IMR-90 (cell line): ENCODE data around the gene EML4. TPM values are rescaled to one million over a fixed set of nuclear protein-coding genes. Genes with fewer than 3 reads are reported as not detected.

Source experiments
- ATAC-seq: fragments of 200-7000 bp; cut with Tn5 transposase; 2 replicates; pipeline ENCODE4 v1.9.1; 2020; ENCODE audit warnings: low read depth, mild to moderate bottlenecking, moderate library complexity
- BruUV-seq: library from RNA; stranded (reverse); fragments of 400-500 nt; replicated peaks from 2 replicates; lab custom pipeline; 2021; lab: Mats Ljungman, UMichigan
- CTCF ChIA-PET: fragments of 300-600 bp; formaldehyde crosslinking; extraction: SDS; loops from one replicate; lab custom pipeline; 2021; ENCODE audit warnings: antibody characterized with exemption; lab: Yijun Ruan, JAX
- POLR2A ChIA-PET: fragments of 300-600 bp; sonication (Branson Sonifier 250); formaldehyde crosslinking; loops from one replicate; lab custom pipeline; 2022; ENCODE audit warnings: antibody characterized with exemption; ENCODE audit not compliant: unreplicated experiment; lab: Charles Lee
- DNase-seq: peaks from one replicate; pipeline ENCODE4 v3.0.0; 2013
- H2AFZ ChIP-seq: replicated peaks from 2 replicates; pipeline ENCODE3; 2013; ENCODE audit warnings: low read length, mild to moderate bottlenecking; ENCODE audit not compliant: poor library complexity
- H2AK5ac ChIP-seq: 2 replicates; pipeline ENCODE4 v1.6.1; 2013; ENCODE audit warnings: low read depth, low read length, inconsistent platforms
- H2AK9ac ChIP-seq: replicated peaks from 2 replicates; pipeline ENCODE3; 2013; ENCODE audit warnings: mild to moderate bottlenecking, low read depth, low read length, moderate library complexity; ENCODE audit not compliant: poor library complexity
- H2BK120ac ChIP-seq: 2 replicates; pipeline ENCODE4 v1.6.1; 2013; ENCODE audit warnings: low read depth, low read length, inconsistent platforms
- H2BK15ac ChIP-seq: 3 replicates; pipeline ENCODE4 v1.6.1; 2013; ENCODE audit warnings: low read depth, low read length, inconsistent platforms
- H2BK20ac ChIP-seq: 2 replicates; pipeline ENCODE4 v1.6.1; 2013; ENCODE audit warnings: low read depth, mild to moderate bottlenecking, inconsistent platforms, low read length, moderate library complexity
- H2BK5ac ChIP-seq: 2 replicates; pipeline ENCODE4 v1.6.1; 2013; ENCODE audit warnings: mild to moderate bottlenecking, low read depth, low read length, inconsistent platforms; ENCODE audit not compliant: poor library complexity, severe bottlenecking
- H3K14ac ChIP-seq: replicated peaks from 2 replicates; pipeline ENCODE4 v1.6.1; 2013; ENCODE audit warnings: low read depth, low read length, inconsistent platforms
- H3K18ac ChIP-seq: 2 replicates; pipeline ENCODE4 v1.6.1; 2013; ENCODE audit warnings: low read depth, low read length, control low read depth
- H3K23ac ChIP-seq: 2 replicates; pipeline ENCODE4 v1.6.1; 2013; ENCODE audit warnings: low read depth, low read length, inconsistent platforms
- H3K27ac ChIP-seq: 2 replicates; pipeline ENCODE4 v1.5.1; 2013; ENCODE audit warnings: mild to moderate bottlenecking, control low read depth, low read length; ENCODE audit not compliant: insufficient read depth
- H3K27me3 ChIP-seq: 2 replicates; pipeline ENCODE4 v1.6.1; 2013; ENCODE audit warnings: low read length; ENCODE audit not compliant: control insufficient read depth, insufficient read depth
- H3K36me3 ChIP-seq: 2 replicates; pipeline ENCODE4 v1.6.1; 2013; ENCODE audit warnings: low read length, mixed read lengths; ENCODE audit not compliant: control insufficient read depth, insufficient read depth
- H3K4ac ChIP-seq: 2 replicates; pipeline ENCODE4 v1.6.1; 2013; ENCODE audit warnings: low read depth, low read length, inconsistent platforms
- H3K4me1 ChIP-seq: 2 replicates; pipeline ENCODE4 v1.6.1; 2013; ENCODE audit warnings: low read length, mixed read lengths; ENCODE audit not compliant: control insufficient read depth, insufficient read depth
- H3K4me2 ChIP-seq: 2 replicates; pipeline ENCODE4 v1.6.1; 2013; ENCODE audit warnings: low read depth, mild to moderate bottlenecking, control low read depth, low read length, moderate library complexity
- H3K4me3 ChIP-seq: 2 replicates; pipeline ENCODE4 v1.5.1; 2013; ENCODE audit warnings: low read depth, mild to moderate bottlenecking, control low read depth, low read length, moderate library complexity; ENCODE audit not compliant: insufficient read depth
- H3K56ac ChIP-seq: 2 replicates; pipeline ENCODE4 v1.6.1; 2013; ENCODE audit warnings: low read length, inconsistent platforms; ENCODE audit not compliant: insufficient read depth; ENCODE audit errors: extremely low read depth
- H3K79me1 ChIP-seq, 2 experiments: 2 replicates each; pipeline ENCODE4 v1.6.1; 2013; ENCODE audit warnings: low read length in 2 of 2, inconsistent platforms in 1 of 2, low read depth in 1 of 2
- H3K9ac ChIP-seq: 2 replicates; pipeline ENCODE4 v1.6.1; 2013; ENCODE audit warnings: low read depth, low read length, control low read depth
- H3K9me1 ChIP-seq: 2 replicates; pipeline ENCODE4 v1.6.1; 2013; ENCODE audit warnings: low read length, inconsistent platforms; ENCODE audit not compliant: insufficient read depth
- H3K9me3 ChIP-seq: 2 replicates; pipeline ENCODE4 v1.6.1; 2013; ENCODE audit warnings: low read length; ENCODE audit not compliant: control insufficient read depth, insufficient read depth
- H4K20me1 ChIP-seq: 2 replicates; pipeline ENCODE4 v1.6.1; 2013; ENCODE audit warnings: low read length, inconsistent platforms; ENCODE audit not compliant: insufficient read depth
- H4K5ac ChIP-seq: 2 replicates; pipeline ENCODE4 v1.6.1; 2013; ENCODE audit warnings: mild to moderate bottlenecking, low read depth, low read length, control low read depth
- H4K8ac ChIP-seq, 2 experiments: 2 replicates each; pipeline ENCODE4 v1.6.1; 2013; ENCODE audit warnings: low read depth in 2 of 2, low read length in 2 of 2, control low read depth in 1 of 2, inconsistent platforms in 1 of 2
- H4K91ac ChIP-seq: 2 replicates; pipeline ENCODE4 v1.6.1; 2013; ENCODE audit warnings: low read depth, low read length, inconsistent platforms; ENCODE audit not compliant: insufficient read depth
- BHLHE40 ChIP-seq: fragments of 150-350 bp; IDR thresholded peaks from 2 replicates; pipeline ENCODE4 v1.6.1; 2016; ENCODE audit warnings: mild to moderate bottlenecking, low read depth, low read length
- CEBPB ChIP-seq: IDR thresholded peaks from 2 replicates; pipeline ENCODE4 v1.6.1; 2012; ENCODE audit warnings: low read depth, low read length, improper control_type of control experiment
- CHD1 ChIP-seq: IDR thresholded peaks from 2 replicates; pipeline ENCODE4 v1.6.1; 2012; ENCODE audit warnings: low read depth, low read length, improper control_type of control experiment
- FOS ChIP-seq: fragments of 150-350 bp; IDR thresholded peaks from 2 replicates; pipeline ENCODE4 v1.6.1; 2016; ENCODE audit warnings: low read depth, low read length
- MAFK ChIP-seq: IDR thresholded peaks from 2 replicates; pipeline ENCODE4 v1.6.1; 2012; ENCODE audit warnings: low read depth, low read length, improper control_type of control experiment
- MAZ ChIP-seq: IDR thresholded peaks from 2 replicates; pipeline ENCODE4 v1.6.1; 2012; ENCODE audit warnings: low read depth, mild to moderate bottlenecking, low read length, improper control_type of control experiment, moderate library complexity, borderline replicate concordance
- MXI1 ChIP-seq: IDR thresholded peaks from 2 replicates; pipeline ENCODE4 v1.6.1; 2012; ENCODE audit warnings: low read depth, mild to moderate bottlenecking, low read length, moderate library complexity, borderline replicate concordance
- NFE2L2 ChIP-seq: fragments of 150-350 bp; IDR thresholded peaks from 2 replicates; pipeline ENCODE4 v1.6.1; 2016; ENCODE audit warnings: low read depth, mild to moderate bottlenecking, low read length
- POLR2A ChIP-seq: IDR thresholded peaks from 2 replicates; pipeline ENCODE4 v1.6.1; 2012; ENCODE audit warnings: mild to moderate bottlenecking, low read depth, low read length
- RAD21 ChIP-seq: IDR thresholded peaks from 2 replicates; pipeline ENCODE4 v1.6.1; 2012; ENCODE audit warnings: low read length, improper control_type of control experiment
- RCOR1 ChIP-seq: IDR thresholded peaks from 2 replicates; pipeline ENCODE4 v1.6.1; 2012; ENCODE audit warnings: mild to moderate bottlenecking, low read length, improper control_type of control experiment; ENCODE audit not compliant: insufficient replicate concordance
- RFX5 ChIP-seq: IDR thresholded peaks from 2 replicates; pipeline ENCODE4 v1.8.0; 2012; ENCODE audit warnings: low read depth, mild to moderate bottlenecking, low read length, moderate library complexity
- SMC3 ChIP-seq: fragments of 150-350 bp; IDR thresholded peaks from 2 replicates; pipeline ENCODE4 v1.6.1; 2016; ENCODE audit warnings: low read depth, mild to moderate bottlenecking, antibody characterized with exemption, low read length, moderate library complexity
- USF2 ChIP-seq: fragments of 150-350 bp; IDR thresholded peaks from 2 replicates; pipeline ENCODE4 v1.6.1; 2017; ENCODE audit warnings: mild to moderate bottlenecking, antibody characterized with exemption, low read length, low read depth
- WGBS, 2 experiments: methylation state at CpG; one replicate each; pipeline versions ENCODE4 v1.1.5 to v1.1.7; 2013; ENCODE audit warnings: missing lambda C conversion rate in 2 of 2; ENCODE audit not compliant: insufficient read length in 1 of 2; ENCODE audit errors: extremely low coverage in 2 of 2; 5-methylcytosine and 5-hydroxymethylcytosine counted together
- dilution Hi-C: fragments of 300-500 bp; cut with HindIII; formaldehyde crosslinking; loops from one replicate; pipeline ENCODE4 v1.14.3; 2018; ENCODE audit warnings: low sequenced_read_pairs; ENCODE audit not compliant: unreplicated experiment
- in situ Hi-C: fragments of 300-500 bp; cut with MboI; formaldehyde crosslinking; loops from 3 replicates; pipeline ENCODE4 v1.14.3; 2019; ENCODE audit warnings: low sequenced_read_pairs, inconsistent platforms, mixed read lengths
- intact Hi-C: fragments of 100-400 bp; cut with micrococcal nuclease; formaldehyde crosslinking; loops from 2 replicates; pipeline ENCODE4 v1.10.0; 2022
- polyA plus RNA-seq, 3 experiments: library from polyadenylated mRNA; depleted of rRNA; stranded (reverse); fragments of >200 nt; gene quantifications; 2 replicates each; pipeline ENCODE4 v1.2.3, GENCODE V29; 2012; ENCODE audit warnings: low replicate concordance in 1 of 3
- total RNA-seq: library from RNA; depleted of rRNA; stranded (reverse); fragments of >200 nt; gene quantifications from 2 replicates; pipeline ENCODE4 v1.2.3, GENCODE V29; 2012
- TF ChIP-seq, protein P1 (sequence below): fragments of 150-350 bp; IDR thresholded peaks from 2 replicates; pipeline ENCODE4 v1.6.1; 2016; ENCODE audit warnings: low read depth, mild to moderate bottlenecking, low read length, moderate library complexity, borderline replicate concordance
- TF ChIP-seq, protein P2 (sequence below): conservative IDR thresholded peaks from 2 replicates; pipeline ENCODE4 v1.5.1; 2012; ENCODE audit warnings: mild to moderate bottlenecking, low read depth, low read length, improper control_type of control experiment

The EML4 gene
- total and polyA plus RNA-seq, 2 of the 4 experiments (the other 2 are of a cell fraction): 29.7 to 73.7 TPM

DNA sequence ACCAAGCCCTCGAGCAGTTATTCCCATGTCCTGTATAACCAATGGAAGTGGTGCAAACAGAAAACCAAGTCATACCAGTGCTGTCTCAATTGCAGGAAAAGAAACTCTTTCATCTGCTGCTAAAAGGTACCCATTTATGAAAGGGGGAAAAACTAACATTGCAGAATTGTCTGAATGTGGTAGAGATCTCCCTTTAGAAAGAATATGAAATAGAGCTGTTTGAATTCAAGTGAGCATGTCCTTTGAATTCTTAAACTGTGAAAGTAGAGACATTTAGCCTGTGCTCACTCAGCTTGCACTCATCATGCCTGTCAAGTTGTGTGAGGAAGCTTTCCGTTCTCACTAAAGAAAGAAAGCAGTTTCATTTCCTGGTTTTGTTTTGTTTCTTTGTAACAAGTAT lies 87.4 kb downstream of the EML4 start:
- Histone ChIP-seq H3K4me1 (no peaks in the 10 kb centered on the region), H3K9me3 (no peaks in the 10 kb centered on the region), H3K18ac (no peak overlapping the region), H3K4ac (no peak overlapping the region), H3K36me3 (peaks cover 11% of the 10 kb centered on the region), H3K56ac (no peak overlapping the region), H3K4me2 (no peak overlapping the region), H2AK9ac (no peak overlapping the region), H4K8ac (no peak overlapping the region), H4K91ac (no peak overlapping the region), H2AFZ (no peak overlapping the region), H3K14ac (no peak overlapping the region), H3K27me3 (no peaks in the 10 kb centered on the region), H4K20me1 (no peaks in the 10 kb centered on the region), H3K9ac (no peak overlapping the region), H3K4me3 (no peak overlapping the region), H3K9me1 (no peaks in the 10 kb centered on the region), H4K5ac (no peak overlapping the region), H3K27ac (no peak overlapping the region), H3K79me1 (peaks cover 3 to 14% of the 10 kb centered on the region in 2 experiments), H2BK5ac (no peak overlapping the region), H2BK15ac (no peak overlapping the region), H2BK120ac (no peak overlapping the region), H3K23ac (peak overlapping the region; percentile 7; the same call in 1 of the 2 replicates), H2BK20ac (no peak overlapping the region), H2AK5ac (no peak overlapping the region)
- BruUV-seq: no TSS peak
- no peak for DNase-seq
- ChIA-PET CTCF (interaction anchor here (0.7 to 0.9 kb wide), 2 partner anchors 8 to 10 kb away, joined by 3 to 4 read pairs; no protein-coding TSS in a partner anchor), POLR2A (no interaction called here)
- intact Hi-C loops: no loop called here
- in situ Hi-C loops: no loop called here
- no CpG with 5 or more reads among the region's 2 CpGs for WGBS, 2 experiments
- dilution Hi-C loops: no loop called here
- ATAC-seq: no peak
- TF ChIP-seq POLR2A (no peak), USF2 (no peak), MAZ (no peak), MAFK (no peak), CEBPB (no peak), FOS (no peak), RAD21 (no peak), CHD1 (no peak), RCOR1 (no peak), RFX5 (no peak), NFE2L2 (no peak), BHLHE40 (no peak), MXI1 (no peak), SMC3 (no peak)
- TF ChIP-seq, protein P1, sequence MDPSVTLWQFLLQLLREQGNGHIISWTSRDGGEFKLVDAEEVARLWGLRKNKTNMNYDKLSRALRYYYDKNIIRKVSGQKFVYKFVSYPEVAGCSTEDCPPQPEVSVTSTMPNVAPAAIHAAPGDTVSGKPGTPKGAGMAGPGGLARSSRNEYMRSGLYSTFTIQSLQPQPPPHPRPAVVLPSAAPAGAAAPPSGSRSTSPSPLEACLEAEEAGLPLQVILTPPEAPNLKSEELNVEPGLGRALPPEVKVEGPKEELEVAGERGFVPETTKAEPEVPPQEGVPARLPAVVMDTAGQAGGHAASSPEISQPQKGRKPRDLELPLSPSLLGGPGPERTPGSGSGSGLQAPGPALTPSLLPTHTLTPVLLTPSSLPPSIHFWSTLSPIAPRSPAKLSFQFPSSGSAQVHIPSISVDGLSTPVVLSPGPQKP: no peak
- TF ChIP-seq, protein P2, sequence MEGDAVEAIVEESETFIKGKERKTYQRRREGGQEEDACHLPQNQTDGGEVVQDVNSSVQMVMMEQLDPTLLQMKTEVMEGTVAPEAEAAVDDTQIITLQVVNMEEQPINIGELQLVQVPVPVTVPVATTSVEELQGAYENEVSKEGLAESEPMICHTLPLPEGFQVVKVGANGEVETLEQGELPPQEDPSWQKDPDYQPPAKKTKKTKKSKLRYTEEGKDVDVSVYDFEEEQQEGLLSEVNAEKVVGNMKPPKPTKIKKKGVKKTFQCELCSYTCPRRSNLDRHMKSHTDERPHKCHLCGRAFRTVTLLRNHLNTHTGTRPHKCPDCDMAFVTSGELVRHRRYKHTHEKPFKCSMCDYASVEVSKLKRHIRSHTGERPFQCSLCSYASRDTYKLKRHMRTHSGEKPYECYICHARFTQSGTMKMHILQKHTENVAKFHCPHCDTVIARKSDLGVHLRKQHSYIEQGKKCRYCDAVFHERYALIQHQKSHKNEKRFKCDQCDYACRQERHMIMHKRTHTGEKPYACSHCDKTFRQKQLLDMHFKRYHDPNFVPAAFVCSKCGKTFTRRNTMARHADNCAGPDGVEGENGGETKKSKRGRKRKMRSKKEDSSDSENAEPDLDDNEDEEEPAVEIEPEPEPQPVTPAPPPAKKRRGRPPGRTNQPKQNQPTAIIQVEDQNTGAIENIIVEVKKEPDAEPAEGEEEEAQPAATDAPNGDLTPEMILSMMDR: no peak
